WERI-Rb-1 (cell line): Measurements from ENCODE around the gene MAP4K1.
"Not testable (repeated sequence)": the region's sequence is repeated elsewhere in the genome, so short reads cannot be mapped to it uniquely, and the experiment has no call there.

Source experiments
- DNase-seq: peaks from one replicate; pipeline ENCODE4 v3.0.0-alpha.2; 2020
- H3K27ac ChIP-seq: fragments of 250-450 bp; sonication (Bioruptor Pico); 2 replicates; pipeline ENCODE4 v1.5.1; 2020; ENCODE audit warnings: mild to moderate bottlenecking, moderate library complexity
- H3K27me3 ChIP-seq: fragments of 250-450 bp; sonication (Bioruptor Pico); 2 replicates; pipeline ENCODE4 v1.5.1; 2021; ENCODE audit warnings: mild to moderate bottlenecking, low read depth, moderate library complexity; ENCODE audit not compliant: insufficient read depth, severe bottlenecking
- H3K36me3 ChIP-seq: fragments of 250-450 bp; sonication (Bioruptor Pico); 2 replicates; pipeline ENCODE4 v1.5.1; 2020; ENCODE audit warnings: mild to moderate bottlenecking, moderate library complexity
- H3K4me3 ChIP-seq: 2 replicates; pipeline ENCODE4 v1.5.1; 2011; ENCODE audit warnings: low read depth, mild to moderate bottlenecking, control low read depth, low read length
- H3K9me3 ChIP-seq: fragments of 250-450 bp; sonication (Bioruptor Pico); 2 replicates; pipeline ENCODE4 v1.5.1; 2021; ENCODE audit warnings: mild to moderate bottlenecking, moderate library complexity; ENCODE audit not compliant: severe bottlenecking
- TF ChIP-seq, protein P1 (sequence below): IDR thresholded peaks from 2 replicates; pipeline ENCODE4 v1.5.1; 2011; ENCODE audit warnings: low read depth, mild to moderate bottlenecking, control low read depth, inconsistent platforms, low read length

Gene MAP4K1

GRCh38 chr19:38559428-38560401 is 58.0 kb downstream of the MAP4K1 start:
- no peaks in the 10 kb centered on the region for H3K36me3 ChIP-seq
- H3K9me3 ChIP-seq, result no peaks in the 10 kb centered on the region
- no peaks in the 10 kb centered on the region for H3K27me3 ChIP-seq
- H3K4me3 ChIP-seq, result no peak overlapping the region
- TF ChIP-seq, protein P1, sequence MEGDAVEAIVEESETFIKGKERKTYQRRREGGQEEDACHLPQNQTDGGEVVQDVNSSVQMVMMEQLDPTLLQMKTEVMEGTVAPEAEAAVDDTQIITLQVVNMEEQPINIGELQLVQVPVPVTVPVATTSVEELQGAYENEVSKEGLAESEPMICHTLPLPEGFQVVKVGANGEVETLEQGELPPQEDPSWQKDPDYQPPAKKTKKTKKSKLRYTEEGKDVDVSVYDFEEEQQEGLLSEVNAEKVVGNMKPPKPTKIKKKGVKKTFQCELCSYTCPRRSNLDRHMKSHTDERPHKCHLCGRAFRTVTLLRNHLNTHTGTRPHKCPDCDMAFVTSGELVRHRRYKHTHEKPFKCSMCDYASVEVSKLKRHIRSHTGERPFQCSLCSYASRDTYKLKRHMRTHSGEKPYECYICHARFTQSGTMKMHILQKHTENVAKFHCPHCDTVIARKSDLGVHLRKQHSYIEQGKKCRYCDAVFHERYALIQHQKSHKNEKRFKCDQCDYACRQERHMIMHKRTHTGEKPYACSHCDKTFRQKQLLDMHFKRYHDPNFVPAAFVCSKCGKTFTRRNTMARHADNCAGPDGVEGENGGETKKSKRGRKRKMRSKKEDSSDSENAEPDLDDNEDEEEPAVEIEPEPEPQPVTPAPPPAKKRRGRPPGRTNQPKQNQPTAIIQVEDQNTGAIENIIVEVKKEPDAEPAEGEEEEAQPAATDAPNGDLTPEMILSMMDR, result no peak
- no peak overlapping the region for H3K27ac ChIP-seq
- no peak for DNase-seq

- H3K27me3 ChIP-seq, H3K27ac ChIP-seq, H3K4me3 ChIP-seq, DNase-seq, H3K9me3 ChIP-seq, H3K36me3 ChIP-seq: not testable (repeated sequence)
Measured at GRCh38 chr19:38558933-38559332, 58.8 kb downstream of the MAP4K1 start.

- Histone ChIP-seq H3K27me3 (no peaks in the 10 kb centered on the region), H3K27ac (no peak overlapping the region), H3K9me3 (no peaks in the 10 kb centered on the region), H3K4me3 (no peak overlapping the region), H3K36me3 (no peaks in the 10 kb centered on the region)
- TF ChIP-seq, protein P1, result no peak
- DNase-seq, result no peak
Measured at GRCh38 chr19:38557205-38557799, 60.5 kb downstream of the MAP4K1 start.

DNA sequence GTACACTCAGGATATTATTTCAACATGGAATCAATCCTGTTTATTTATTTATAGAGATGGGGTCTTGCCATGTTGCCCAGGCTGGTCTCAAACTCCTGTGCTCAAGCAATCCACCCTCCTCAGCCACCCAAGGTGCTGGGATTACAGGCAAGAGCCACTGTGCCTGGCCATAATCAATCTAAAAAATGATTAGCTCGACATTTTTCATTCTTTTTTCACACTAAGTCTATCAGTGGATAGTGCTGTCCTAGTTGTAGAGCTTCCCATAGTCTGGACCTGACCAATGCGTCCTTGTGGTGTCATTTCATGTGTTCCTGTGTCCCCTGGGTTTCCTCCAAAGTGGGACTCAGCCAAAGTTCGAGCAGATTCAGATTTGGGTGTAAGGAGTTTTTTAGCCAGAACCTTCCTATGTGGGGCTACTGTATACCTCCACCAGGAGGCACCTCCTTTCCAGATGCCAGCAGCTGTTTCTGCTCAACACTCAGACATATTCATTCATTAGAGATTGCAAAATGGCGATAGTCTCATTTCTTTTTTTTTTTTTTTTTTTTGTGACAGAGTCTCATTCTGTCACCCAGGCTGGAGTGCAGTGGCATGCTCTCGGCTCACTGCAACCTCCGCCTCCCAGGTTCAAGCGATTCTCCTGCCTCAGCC is 61.1 kb downstream of the MAP4K1 start:
- no peak for DNase-seq
- Histone ChIP-seq H3K27me3 (no peaks in the 10 kb centered on the region), H3K36me3 (no peaks in the 10 kb centered on the region), H3K4me3 (no peak overlapping the region), H3K9me3 (no peaks in the 10 kb centered on the region), H3K27ac (no peak overlapping the region)
- TF ChIP-seq, protein P1, result no peak

- TF ChIP-seq, protein P1, result no peak
- no peaks in the 10 kb centered on the region for H3K27me3 ChIP-seq
Measured at GRCh38 chr19:38555200-38555599, 62.6 kb downstream of the MAP4K1 start.

DNA sequence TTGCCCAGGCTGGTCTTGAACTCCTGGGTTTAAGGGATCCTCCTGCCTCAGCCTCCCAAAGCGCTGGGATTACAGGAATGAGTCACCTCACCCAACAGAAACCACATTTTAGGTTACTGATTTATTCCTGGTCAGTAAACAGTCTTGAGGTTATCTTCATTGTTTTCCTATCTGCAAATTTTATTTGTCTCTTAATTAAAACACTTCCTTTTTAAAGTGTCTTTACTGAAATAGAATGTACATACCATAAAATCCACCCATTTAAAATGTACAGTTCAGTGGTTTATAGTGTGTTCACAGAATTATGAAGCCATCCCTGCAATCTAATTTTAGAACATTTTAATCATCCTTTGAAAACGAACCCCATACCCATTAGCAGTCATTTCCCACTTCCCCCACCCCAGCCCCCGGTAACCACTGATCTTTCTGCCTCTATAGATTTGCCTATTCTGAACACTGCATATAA is 63.0 kb downstream of the MAP4K1 start:
- DNase-seq, result no peak
- no peak overlapping the region for H3K27ac ChIP-seq
- TF ChIP-seq, protein P1, result no peak
- no peak overlapping the region for H3K4me3 ChIP-seq
- H3K36me3 ChIP-seq, result no peaks in the 10 kb centered on the region
- H3K27me3 ChIP-seq, result no peaks in the 10 kb centered on the region
- no peaks in the 10 kb centered on the region for H3K9me3 ChIP-seq

More at GRCh38 chr19:38555200-38555599, 62.6 kb downstream of the MAP4K1 start:
- H3K4me3 ChIP-seq, result no peak overlapping the region
- DNase-seq, result no peak
- H3K9me3 ChIP-seq, result no peaks in the 10 kb centered on the region
- no peak overlapping the region for H3K27ac ChIP-seq
- H3K36me3 ChIP-seq, result no peaks in the 10 kb centered on the region

- H3K27me3 ChIP-seq, H3K36me3 ChIP-seq, H3K27ac ChIP-seq, H3K9me3 ChIP-seq, DNase-seq, H3K4me3 ChIP-seq: not testable (repeated sequence)
Measured at GRCh38 chr19:38553239-38553638, 64.5 kb downstream of the MAP4K1 start.
